ENCODE data around the gene CCDC15.
A peak's percentile ranks its signal among the peaks of the same experiment; 100 is the strongest.

Gene CCDC15, protein sequence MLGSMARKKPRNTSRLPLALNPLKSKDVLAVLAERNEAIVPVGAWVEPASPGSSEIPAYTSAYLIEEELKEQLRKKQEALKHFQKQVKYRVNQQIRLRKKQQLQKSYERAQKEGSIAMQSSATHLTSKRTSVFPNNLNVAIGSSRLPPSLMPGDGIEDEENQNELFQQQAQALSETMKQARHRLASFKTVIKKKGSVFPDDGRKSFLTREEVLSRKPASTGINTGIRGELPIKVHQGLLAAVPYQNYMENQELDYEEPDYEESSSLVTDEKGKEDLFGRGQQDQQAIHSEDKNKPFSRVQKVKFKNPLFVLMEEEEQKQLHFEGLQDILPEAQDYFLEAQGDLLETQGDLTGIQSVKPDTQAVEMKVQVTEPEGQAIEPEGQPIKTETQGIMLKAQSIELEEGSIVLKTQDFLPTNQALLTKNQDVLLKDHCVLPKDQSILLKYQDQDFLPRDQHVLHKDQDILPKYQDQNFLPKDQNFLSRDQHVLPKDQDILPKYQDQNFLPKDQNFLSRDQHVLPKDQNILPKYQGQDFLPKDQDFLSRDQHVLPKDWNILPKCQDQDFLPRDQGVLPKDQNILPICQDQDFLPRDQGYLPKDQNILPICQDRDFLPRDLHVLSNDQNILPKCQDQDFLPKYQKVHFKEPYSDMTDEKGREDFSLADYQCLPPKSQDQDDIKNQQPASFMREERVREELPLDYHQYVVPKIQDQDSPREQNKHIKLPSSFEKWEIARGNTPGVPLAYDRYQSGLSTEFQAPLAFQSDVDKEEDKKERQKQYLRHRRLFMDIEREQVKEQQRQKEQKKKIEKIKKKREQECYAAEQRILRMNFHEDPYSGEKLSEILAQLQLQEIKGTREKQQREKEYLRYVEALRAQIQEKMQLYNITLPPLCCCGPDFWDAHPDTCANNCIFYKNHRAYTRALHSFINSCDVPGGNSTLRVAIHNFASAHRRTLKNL

DNA sequence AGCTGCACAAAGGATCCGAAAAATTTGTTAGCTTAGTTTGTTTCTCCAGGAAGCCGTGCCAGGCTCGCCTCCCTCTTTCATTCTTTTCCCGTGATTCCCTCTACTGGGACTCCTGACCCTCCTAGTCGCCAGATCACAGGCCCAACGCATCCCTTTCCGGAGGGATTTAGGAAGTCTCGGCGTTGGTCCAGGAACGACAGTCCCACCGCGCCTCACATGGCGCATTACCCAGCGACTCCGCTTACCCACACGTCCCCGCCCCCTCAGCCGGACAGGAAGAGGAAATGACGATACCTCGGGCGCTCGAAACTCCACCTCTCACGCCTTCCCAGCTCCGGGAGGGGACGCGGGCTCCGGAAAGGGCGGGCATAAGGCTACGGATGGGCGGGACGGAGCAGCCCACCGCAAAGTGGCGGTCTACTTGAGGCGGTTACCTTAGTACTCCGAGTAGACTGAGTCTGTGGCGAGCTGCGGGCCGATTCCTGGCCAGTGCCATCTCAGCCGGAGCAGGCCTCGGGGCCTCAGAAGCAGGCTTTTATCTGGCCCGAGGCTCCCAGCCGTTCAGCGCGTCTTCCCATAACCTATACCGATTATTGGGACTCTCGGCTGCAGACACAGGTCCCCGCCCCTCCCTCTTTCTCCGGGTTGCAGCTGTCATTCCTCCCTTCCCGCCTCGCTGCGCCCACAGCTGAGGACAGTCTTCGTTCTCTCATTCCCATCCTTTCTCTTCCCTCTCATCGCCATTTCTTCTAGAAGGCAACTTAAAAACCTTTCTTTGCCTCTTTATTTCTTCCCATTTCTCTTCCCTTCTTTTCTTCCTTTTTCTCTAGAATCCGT, at the start of gene CCDC15:
Gene CCDC15 (plus strand): TSS at position 450 of the 837 bp plus-strand sequence. CDS start 531 bp downstream, outside the sequence.
- Histone ChIP-seq H3K36me3 (replicated peaks; ENCODE audit: low read depth, low read length) (no peaks in the 10 kb centered on the region), H3K27ac (ENCODE audit: low read length) (peak within 1 kb of the TSS; percentile 12; the same call in 1 of the 2 replicates), H3K9ac (ENCODE audit: low read length) (peak within 1 kb of the TSS; percentile 90), H3K79me2 (ENCODE audit: low read length) (no peaks in the 10 kb centered on the region), H2AFZ (ENCODE audit: low read depth, low read length) (peak within 1 kb of the TSS; percentile 84), H3K4me1 (ENCODE audit: low read length) (peaks cover 11% of the 10 kb centered on the region), H3K9me3 (ENCODE audit: insufficient read depth, low read length) (no peaks in the 10 kb centered on the region; the same call in 1 of the 2 replicates), H3K4me3 (ENCODE audit: low read length) (peak within 1 kb of the TSS; percentile 93), H3K4me2 (ENCODE audit: low read length) (peak within 1 kb of the TSS; percentile 96), H3K27me3 (ENCODE audit: low read depth, low read length) (no peaks in the 10 kb centered on the region), H4K20me1 (ENCODE audit: insufficient read depth, low read length) (no peaks in the 10 kb centered on the region)
- TF ChIP-seq, protein P1, sequence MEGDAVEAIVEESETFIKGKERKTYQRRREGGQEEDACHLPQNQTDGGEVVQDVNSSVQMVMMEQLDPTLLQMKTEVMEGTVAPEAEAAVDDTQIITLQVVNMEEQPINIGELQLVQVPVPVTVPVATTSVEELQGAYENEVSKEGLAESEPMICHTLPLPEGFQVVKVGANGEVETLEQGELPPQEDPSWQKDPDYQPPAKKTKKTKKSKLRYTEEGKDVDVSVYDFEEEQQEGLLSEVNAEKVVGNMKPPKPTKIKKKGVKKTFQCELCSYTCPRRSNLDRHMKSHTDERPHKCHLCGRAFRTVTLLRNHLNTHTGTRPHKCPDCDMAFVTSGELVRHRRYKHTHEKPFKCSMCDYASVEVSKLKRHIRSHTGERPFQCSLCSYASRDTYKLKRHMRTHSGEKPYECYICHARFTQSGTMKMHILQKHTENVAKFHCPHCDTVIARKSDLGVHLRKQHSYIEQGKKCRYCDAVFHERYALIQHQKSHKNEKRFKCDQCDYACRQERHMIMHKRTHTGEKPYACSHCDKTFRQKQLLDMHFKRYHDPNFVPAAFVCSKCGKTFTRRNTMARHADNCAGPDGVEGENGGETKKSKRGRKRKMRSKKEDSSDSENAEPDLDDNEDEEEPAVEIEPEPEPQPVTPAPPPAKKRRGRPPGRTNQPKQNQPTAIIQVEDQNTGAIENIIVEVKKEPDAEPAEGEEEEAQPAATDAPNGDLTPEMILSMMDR (IDR thresholded peaks at IDR 0.05; ENCODE audit: low read depth, low read length): no peak
- no peak for TF ChIP-seq EZH2phosphoT487 (IDR thresholded peaks at IDR 0.05; ENCODE audit: low read depth)

DNA sequence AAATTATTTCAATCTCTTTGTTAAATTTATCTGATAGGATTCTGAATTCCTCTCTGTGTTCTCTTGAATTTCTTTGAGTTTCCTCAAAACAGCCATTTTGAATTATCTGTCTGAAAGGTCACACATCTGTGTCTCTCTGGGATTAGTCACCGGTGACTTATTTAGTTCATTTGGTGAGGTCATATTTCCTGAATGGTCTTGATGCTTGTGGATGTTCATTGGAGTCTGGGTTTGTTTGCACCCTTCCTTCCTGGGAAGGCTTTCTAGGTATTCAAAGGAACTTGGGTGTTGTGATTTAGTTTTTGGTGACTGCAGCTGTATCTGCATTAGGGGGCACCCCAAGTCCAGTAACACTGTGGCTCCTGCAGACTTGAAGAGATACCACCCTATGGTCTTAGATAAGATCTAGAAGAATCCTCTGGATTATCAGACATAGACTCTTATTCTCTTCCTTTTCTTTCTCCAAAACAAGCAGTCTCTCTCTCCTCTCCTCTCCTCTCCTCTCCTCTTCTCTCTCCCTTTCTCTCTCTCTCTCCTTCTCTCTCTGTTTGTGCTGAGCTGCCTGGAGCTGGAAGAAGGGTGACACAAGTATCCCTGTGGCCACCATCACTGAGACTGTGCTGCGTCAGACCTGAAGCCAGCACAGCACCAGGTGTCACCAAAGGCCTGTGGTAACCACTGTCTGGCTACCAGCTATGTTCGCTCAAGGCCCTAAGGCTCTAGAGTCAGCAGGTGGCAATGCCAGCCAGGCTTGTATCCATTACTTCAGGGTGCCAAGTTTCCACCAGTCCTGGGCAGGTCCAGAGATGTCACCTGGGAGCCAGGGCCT, 38.2 kb upstream of the CCDC15 start:
- Histone ChIP-seq H3K9ac (ENCODE audit: low read length) (no peak overlapping the region), H4K20me1 (ENCODE audit: insufficient read depth, low read length) (no peaks in the 10 kb centered on the region), H3K27ac (ENCODE audit: low read length) (no peak overlapping the region), H2AFZ (ENCODE audit: low read depth, low read length) (no peak overlapping the region), H3K4me2 (ENCODE audit: low read length) (no peak overlapping the region), H3K79me2 (ENCODE audit: low read length) (no peaks in the 10 kb centered on the region), H3K4me3 (ENCODE audit: low read length) (no peak overlapping the region), H3K9me3 (ENCODE audit: insufficient read depth, low read length) (no peaks in the 10 kb centered on the region), H3K27me3 (ENCODE audit: low read depth, low read length) (0 out of 2 replicates have a peak, but pooled peaks cover 3% of the 10 kb centered on the region), H3K4me1 (ENCODE audit: low read length) (0 out of 2 replicates have a peak, but pooled peaks cover 4% of the 10 kb centered on the region), H3K36me3 (replicated peaks; ENCODE audit: low read depth, low read length) (no peaks in the 10 kb centered on the region)
- TF ChIP-seq, protein P1 (IDR thresholded peaks at IDR 0.05; ENCODE audit: low read depth, low read length): no peak
- no peak for TF ChIP-seq EZH2phosphoT487 (IDR thresholded peaks at IDR 0.05; ENCODE audit: low read depth)

DNA sequence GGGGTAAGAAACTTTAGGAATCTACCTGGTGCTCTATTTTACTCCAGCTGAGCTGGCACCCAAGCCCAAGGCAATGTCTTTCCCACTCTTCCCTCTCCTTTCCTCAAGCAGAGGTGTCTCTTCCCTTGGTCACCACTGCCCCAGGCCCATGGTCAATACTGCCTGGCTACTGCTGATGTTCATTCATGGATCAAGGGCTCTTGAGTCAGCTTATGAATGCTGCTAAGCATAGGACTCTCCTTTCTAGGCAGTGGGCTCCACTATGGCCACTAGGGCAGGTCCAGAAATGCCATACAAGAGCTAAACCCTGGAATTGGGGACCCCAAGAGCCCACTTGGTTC, 37.7 kb upstream of the CCDC15 start:
- Histone ChIP-seq H3K4me2 (ENCODE audit: low read length) (no peak overlapping the region), H3K27me3 (ENCODE audit: low read depth, low read length) (0 out of 2 replicates have a peak, but pooled peaks cover 3% of the 10 kb centered on the region), H3K9ac (ENCODE audit: low read length) (no peak overlapping the region), H3K79me2 (ENCODE audit: low read length) (no peaks in the 10 kb centered on the region), H2AFZ (ENCODE audit: low read depth, low read length) (no peak overlapping the region), H3K27ac (ENCODE audit: low read length) (no peak overlapping the region), H3K4me3 (ENCODE audit: low read length) (no peak overlapping the region), H4K20me1 (ENCODE audit: insufficient read depth, low read length) (no peaks in the 10 kb centered on the region), H3K36me3 (replicated peaks; ENCODE audit: low read depth, low read length) (no peaks in the 10 kb centered on the region), H3K4me1 (ENCODE audit: low read length) (0 out of 2 replicates have a peak, but pooled peaks cover 4% of the 10 kb centered on the region), H3K9me3 (ENCODE audit: insufficient read depth, low read length) (no peaks in the 10 kb centered on the region)
- TF ChIP-seq EZH2phosphoT487 (IDR thresholded peaks at IDR 0.05; ENCODE audit: low read depth): no peak
- TF ChIP-seq, protein P1 (IDR thresholded peaks at IDR 0.05; ENCODE audit: low read depth, low read length): no peak
